GM21825 (cell line): ENCODE measurements around the gene CES4A.
"Not testable (repeated sequence)": the region's sequence is repeated elsewhere in the genome, so short reads cannot be mapped to it uniquely, and the experiment has no call there.

Experiments used
- ATAC-seq: cut with Tn5 transposase; IDR thresholded peaks from one replicate; pipeline ENCODE4 v1.9.1; 2021; ENCODE audit warnings: mild to moderate bottlenecking, moderate library complexity; ENCODE audit not compliant: unreplicated experiment

Gene CES4A

DNA sequence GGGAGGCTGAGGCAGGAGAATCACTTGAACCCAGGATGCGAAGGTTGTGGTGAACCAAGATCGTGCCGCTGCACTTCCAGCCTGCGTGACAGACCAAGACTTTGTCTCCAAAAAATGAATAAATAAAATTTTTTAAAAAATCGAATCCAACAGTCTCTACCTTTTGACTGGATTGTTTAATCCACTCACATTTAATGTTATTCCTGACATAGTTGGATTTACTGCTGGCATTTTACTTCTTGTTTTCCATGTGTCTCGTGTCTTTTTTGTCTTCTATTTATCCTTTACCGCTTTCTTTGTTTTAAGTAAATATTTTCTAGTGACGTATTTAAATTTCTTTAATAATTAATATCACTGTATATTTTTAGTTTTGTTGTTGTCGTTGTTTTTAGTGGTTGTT lies 5.4 kb upstream of the CES4A start:
- ATAC-seq: no peak

DNA sequence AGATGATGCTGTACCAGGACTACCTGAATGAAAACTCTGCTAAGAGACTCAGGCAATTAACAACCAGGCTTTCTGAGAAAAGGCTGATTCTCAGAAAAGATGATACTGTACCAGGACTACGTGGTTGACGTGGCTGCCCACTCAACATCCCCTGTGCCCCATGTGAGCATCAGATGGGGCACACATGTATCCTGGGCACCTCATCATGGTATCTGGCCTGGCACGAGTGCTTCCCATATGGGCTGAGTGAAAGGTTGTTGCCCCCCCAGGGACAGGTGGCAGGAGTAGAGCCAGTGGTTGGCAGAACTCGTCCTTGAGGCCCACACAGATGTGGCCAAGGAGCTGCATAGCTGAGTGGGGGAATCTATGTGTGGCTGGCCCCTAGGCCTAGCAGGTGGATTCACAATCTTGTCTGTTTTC lies 3.5 kb upstream of the CES4A start:
- no peak for ATAC-seq

DNA sequence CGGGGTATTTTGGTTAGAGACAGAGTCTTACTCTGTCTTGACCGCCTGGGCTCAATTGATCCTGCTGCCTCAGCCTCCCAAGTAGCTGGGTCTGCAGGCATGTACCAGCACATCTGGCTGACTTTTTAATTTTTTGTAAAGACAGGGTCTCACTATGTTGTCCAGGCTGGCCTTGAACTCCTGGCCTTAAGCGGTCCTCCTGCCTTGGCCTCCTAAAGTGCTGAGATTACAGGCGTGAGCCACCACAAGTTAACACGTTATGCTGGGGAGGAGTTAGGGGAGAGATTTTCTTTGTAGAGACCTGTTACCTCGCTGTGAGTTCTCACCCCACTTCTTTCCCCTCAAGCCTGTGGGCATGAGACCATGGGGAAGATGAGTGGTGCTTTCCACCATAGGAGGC lies 1.8 kb upstream of the CES4A start:
- ATAC-seq: no peak

DNA sequence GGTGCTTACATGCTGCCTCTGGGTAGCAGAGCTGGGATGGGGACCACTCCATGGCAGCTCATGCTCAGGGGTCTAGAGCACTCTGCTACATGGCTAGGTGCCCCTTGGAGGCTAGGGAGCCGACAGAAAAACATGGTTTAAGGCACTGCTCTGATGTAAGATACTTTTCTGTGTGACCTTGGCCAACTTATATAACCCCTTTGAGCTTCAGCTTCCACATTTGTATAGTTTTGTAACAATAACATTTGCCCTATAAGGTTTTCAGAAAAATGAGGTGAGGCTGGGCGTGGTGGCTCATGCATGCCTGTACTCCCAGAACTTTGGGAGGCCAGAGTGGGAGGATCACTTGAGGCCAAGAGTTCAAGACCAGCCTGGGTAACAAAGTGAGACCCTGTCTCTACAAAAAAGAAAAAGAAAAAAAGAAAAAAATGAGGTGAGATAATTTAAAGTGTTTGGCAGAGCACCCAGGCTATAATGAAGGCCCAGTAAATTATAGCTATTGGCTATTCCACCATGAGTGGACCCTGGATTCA lies 3.2 kb downstream of the CES4A start:
- ATAC-seq: no peak

DNA sequence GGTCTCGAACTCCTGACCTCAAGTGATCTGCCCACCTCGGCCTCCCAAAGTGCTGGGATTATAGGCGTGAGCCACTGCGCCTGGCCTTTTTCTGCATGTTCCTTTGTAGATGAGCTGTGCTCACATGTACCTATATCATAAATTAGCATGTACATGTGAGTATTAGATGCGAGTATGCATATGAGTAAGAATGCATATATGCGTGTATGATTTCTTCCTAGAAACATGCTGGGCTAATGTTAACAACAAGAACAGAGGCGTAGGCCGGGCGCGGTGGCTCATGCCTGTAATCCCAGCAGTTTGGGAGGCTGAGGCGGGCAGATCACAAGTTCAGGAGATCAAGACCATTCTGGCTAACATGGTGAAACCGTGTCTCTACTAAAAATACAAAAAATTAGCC lies 5.2 kb downstream of the CES4A start:
- ATAC-seq: not testable (repeated sequence)

DNA sequence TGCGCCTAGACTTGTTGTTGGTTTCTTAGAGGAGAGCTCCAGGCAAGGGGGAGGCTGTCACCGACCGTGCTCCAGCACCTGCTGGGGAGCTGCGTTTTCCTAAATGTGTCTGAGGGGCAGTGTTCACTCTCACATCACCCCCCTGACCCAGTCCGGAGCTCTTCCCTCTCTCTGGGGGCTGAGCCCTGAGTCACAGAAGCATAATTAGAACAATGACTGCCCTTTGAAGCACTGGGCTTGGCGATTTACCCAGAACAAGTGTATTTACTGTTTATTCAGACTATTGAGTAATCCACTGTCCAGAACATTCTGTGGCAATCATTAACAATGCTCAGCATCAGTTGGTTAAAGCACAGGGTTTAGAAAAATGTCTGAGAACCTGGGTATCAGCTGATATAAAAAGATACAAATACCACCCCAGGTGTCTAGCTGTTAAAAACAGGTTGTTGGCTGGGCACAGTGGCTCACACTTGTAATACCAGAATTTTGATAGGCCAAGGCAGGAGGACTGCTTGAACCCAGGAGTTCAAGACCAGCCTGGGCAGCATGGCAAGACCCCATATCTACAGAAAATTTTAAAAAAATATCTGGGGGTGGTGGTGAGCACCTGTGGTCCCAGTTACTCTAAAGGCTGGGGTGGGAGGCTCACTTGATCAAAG lies 8.1 kb downstream of the CES4A start:
- ATAC-seq: no peak

DNA sequence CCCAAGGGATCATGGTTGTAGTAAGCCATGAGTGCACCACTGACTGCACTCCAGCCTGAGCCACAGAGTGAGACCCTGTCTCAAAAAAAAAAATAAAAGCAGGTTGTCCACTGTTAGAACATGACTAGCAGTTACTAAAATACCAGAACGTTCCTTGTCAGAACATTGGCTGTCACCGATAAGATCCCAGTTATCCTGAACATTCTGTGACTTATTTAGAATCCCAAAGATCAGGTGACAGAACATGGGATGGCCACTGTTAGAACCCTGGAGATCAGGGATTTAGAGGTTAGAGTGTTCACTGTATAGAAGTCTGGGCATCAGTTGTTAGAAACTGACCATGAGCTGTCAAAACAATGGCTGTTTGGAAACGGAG lies 8.6 kb downstream of the CES4A start:
- ATAC-seq: no peak

DNA sequence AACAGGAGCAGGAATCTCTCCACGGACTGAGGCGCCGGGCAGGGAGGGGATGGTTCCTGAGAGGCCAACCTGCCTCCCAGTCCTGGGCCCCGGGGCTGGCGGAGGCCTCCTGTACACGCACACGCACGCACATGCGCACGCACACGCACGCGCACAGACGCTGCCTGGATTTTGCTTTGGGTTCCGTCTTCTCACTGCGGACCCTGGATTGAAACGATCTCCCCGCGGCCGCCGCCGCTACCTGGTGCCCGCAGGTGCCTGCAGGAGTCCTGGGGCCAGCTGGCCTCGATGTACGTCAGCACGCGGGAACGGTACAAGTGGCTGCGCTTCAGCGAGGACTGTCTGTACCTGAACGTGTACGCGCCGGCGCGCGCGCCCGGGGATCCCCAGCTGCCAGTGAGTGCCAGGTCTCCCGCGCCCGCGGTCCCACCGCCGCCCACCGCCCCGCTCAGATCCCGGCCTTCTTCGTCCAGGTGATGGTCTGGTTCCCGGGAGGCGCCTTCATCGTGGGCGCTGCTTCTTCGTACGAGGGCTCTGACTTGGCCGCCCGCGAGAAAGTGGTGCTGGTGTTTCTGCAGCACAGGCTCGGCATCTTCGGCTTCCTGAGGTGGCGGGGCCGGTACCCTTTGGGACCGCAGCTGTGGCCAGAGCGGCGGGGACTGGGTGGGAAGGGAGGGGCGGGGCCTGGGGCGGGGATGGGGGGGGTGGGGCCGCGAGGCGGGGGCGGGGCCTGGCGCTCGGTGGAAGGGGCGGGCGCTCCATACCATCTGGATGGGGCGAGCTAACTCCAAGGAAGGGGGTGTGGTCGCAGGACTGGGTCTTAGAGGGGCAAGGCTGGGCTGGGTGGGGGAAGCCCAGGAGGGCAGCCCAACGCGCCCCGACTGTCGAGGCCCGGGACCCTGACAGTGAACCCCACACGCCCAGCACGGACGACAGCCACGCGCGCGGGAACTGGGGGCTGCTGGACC lies 12.3 kb downstream of the CES4A start:
- ATAC-seq: no peak

DNA sequence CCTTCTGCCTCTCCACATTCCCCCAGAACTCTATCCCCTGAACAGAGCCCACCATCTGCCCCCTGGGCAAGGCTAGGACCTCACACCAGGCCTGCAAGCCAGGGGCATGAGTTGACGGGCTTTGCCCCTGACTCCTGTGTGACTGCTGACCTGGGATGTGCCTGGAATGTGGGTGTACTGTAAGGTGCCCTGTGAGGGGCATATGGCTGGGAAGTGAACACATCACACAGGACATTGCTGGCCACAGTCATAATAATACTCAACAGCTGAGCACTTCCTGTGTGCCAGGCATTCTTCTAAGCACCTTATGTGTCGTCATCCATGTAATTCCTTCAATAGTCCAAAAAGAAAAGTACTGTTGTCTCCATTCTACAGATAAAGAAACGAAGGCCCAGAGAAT lies 13.3 kb downstream of the CES4A start:
- ATAC-seq: no peak

DNA sequence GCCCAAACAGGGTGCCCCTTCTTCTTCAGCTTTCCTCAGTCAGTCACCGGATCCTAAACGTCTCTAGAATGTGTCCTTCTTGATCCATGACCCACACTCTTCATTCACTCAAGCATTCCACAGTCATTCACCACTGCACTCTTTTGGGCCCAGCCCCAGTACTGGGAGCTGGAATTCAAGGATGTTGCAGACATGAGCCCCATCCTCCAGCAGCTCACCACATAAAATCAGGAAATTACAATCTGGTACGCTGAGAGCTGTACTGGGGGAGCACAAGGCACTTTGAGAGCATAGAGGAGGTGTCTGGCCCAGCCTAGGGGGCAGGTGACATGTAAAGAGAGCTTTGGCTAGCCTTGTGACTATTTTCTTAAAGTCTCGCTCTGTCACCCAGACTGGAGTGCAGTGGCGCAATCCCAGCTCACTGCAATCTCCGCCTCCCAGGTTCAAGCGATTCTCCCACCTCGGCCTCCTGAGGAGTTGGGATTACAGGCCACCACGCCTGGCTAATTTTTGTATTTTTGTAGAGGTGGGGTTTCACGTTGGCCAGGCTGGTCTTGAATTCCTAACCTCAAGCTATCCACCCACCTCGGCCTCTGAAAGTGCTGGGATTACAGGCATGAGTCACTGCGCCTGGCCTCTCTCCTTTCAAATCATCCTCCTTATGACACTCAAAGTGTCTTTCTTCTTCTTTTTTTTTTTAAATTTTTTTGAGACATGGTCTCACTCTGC lies 18.7 kb downstream of the CES4A start:
- ATAC-seq: no peak

DNA sequence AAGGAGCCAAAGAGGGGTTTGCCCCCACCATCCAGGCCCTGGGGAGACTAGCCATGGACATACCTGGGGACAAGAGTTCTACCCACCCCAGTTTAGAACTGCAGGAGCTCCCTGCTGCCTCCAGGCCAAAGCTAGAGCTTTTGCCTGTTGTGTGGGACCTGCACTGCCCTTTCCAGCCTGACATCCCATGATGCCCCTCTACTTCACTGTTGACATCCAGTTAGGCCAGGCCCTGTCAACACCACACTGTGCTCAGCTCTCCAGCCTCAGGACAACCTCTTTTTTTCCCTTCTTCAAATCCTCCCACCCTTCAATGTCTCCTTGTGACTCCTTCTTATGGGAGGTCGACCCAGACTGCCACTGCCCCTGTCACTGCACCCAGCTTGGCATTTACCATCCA lies 20.8 kb downstream of the CES4A start:
- no peak for ATAC-seq

DNA sequence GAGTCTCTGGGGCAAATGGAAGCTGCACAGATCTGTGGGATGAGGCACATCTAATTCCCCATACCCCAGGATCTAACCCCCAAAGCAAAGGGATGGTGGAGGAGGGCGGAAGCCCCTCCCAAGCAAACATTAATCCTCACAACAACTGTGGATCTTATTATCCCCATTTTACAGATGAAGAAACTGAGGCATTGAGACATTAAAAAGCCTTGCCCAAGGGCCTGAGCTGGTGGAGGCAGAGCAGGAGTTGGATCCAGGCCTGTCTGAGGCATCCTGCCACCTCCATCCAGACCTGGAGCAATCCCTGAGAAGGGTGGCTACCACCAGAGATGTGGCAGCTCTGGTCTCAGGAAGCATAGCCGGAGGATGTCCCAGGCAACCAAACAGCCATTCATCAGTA lies 22.9 kb downstream of the CES4A start:
- ATAC-seq: no peak

DNA sequence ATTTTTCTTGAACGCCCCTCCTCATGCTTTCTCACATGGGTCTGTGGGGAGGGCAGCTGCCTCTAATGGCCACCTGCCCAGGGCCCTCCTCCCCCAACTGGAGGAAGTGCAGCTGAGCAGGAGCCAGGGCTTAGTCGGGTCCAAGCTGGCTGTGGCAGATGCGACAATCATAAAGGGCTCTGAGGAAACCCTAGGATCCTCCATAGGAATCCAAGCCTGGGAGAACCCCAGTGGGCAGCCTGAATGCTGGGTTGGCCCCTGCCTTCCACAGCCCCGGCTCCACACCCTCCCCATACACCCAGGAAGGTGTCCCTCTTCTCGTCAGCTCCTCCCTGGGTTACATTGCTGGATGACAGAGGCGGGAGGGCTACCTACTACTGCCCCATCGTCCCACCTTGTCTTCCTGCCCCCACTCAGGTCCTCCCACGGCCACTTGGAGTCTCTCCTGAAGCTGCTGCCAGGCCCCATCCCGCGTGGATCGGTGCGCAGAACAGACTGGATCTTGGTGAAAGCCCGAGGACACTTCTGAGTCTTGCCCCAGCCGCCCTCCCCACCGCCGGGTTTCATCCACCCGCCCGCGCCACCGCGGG lies 24.9 kb downstream of the CES4A start:
- ATAC-seq: no peak

DNA sequence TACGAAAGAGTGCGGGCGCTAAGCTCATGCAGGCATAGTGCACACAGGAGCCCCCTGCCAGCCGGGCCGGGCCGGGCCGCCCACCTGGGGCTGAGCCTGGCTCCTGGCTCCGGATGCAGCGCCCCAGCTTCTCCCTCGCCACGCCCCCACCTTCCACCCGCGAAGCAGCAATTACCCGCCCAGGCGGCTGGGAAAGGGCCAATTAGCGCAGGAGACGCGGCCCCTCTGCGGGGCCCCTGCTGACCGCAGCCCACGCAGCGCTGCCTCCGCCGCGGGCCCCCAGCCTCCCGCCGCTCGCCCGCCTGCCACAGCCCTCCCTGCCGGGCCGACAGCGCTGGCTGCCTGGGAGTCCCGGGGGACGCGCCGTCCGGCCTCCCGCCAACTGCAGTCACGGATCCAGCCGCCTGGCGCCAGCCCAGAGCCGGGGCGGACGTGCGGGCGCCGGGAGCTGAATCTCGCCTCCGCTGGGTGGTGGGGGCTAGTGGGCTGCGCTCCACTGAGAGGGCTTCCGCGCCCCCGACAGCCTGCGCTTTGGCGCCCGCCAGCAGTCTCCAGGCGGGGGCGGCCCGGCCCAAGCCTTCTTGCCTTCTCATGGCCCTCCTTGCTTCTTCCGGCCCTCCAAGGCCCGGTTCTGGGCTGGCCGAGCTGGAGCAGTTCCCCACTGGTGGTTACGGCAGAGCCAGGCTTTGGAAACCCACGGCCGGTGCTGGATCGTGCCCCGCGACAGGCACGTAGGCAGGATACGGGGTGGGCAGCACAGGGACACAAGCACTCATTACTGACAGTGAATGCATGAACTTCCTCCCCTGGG lies 25.6 kb downstream of the CES4A start:
- ATAC-seq: peak; percentile 48

DNA sequence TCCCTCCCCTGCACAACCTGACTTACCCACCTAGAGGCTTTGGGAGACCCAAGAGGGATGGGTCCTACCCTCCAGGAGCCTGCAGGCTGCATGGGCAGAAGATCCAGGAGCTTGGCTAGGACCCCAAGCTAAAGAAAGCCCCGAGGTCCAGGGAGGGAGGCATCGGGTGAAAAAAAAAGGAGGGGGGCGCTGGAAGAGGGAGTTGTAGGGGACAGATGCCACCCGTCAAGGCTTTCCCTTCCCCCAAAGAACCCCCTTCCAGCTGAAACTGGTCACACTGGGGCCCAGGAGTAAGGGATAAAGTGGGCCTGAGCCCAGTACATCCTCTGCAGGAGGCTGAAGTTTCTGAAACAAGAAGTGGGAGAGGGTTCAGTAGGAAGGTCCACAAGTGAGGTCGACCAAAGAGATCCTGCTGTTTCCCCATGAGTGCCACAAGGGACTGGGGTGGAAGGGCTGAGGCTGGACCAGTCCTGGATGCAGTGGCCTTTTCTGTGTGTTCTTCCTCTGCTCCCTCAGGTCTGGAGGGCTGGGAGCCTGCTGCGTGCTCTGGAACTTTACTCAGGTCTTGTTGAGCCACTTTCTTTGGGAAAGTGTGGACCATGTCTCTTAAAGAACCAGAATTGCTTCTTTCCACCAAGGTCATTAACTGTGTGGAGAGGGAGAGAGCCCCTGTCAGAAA lies 26.4 kb downstream of the CES4A start:
- no peak for ATAC-seq

DNA sequence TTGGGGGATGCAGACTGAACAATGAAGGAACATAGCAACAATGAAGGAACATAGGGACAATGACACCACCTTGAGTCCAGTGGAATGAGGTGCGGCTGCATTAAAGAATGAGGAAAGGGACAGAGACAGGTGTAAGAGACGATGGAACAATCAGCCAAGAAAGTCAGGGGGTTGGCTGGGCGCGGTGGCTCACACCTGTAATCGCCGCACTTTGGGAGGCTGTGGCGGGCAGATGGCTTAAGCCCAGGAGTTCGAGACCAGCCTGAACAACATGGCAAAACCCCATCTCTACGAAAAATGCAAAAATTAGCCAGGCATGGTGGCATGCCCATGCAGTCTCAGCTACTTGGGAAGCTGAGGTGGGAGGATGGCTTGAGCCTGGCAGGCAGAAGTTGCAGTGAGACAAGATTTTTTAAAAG lies 26.9 kb downstream of the CES4A start:
- ATAC-seq: no peak

DNA sequence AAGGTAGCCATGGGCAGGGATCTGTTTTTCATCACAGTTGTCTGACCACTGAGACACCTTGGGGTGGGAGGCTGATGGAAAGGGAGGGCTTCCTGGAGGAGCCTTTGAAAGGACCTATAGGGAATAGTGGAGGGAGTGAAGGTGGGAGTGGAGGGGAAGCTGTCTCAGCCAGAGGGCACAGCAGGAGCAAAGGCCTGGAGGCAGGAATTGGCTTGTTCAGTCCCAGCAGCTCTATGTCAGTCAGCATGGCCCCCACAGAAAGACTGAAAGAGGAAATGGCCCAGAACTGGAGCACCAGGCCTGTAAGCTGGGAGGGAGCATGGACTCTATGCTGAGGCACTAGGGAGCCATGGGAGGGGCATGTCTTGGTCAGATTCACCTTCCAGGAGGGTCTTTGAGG lies 27.8 kb downstream of the CES4A start:
- no peak for ATAC-seq

DNA sequence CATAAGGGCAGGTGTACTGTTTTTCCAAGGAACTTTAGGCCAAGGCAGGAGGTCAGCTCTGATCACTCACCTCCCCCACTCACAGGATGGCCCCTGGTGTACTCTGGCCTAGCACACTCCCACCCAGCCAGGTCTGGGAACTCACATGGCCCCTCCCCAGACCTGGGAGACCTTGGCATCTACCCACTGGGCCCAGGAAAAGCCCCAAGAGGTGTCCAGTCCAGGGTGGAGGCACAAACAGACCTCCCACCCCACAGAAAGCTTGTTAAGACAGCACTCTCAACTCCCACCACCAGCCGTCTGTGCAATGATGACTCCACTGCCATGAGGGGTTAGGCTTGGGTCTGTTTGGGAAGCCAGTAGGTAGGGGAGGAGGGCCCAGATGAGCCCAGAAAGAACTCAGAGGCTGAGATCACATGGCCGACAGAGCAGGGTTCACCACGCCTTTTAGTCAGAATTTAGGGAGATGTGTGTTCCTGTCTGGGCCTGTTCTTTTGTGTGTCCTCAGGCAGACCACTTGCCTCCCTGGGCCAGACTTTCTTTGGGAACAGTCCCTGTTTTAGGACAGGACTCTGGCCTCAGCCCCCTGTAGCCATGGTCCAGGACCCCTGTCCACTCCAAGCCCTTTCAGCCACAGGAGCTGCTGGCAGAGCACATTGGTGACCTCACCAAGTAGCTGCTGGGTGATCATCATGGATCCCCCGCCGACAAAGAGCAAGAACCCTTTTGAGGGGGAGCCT lies 28.5 kb downstream of the CES4A start:
- ATAC-seq: no peak

DNA sequence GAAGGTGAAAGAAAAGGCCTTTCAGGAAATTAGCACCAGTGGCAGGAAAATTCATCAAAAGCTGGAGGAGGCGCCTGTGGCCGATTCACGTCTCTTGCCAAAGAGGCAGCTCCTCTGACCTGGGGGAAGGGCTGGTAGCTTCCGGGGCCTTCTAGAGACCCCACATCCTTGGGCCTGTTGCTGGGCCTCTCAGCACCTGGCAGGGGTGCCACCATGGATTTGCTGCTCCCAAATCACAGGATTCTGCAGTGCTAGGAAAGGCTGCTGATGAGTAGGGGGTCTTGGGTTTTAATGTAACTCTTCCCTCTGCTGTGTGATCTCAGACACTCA lies 29.0 kb downstream of the CES4A start:
- ATAC-seq: no peak
